Measurements from ENCODE around the gene XDH.

The XDH gene

DNA sequence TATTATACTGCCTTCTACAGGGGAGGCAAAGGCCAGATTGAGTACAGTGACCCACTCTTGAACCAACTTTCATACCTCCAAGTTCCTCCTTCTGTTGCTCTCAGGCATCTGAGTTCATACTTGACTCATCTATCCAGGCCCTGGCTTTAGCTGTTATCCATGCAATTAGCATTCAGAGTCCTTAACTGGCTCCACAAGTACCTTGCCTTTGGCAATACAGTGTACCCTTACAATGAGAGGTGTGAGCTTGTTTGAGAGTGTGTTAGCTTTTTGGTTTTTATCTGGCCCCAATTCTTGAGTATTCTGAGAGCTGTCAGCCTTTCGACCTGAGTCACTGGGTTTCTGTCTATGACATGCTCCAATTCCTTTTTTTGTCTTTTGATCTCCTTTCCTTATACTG, 120.3 kb downstream of the XDH start:
- no peaks in the 10 kb centered on the region for H3K4me1 ChIP-seq (ENCODE audit: control insufficient read depth, insufficient read depth, low read length)
- H3K9me3 ChIP-seq (ENCODE audit: control insufficient read depth, insufficient read depth, low read length), result no peaks in the 10 kb centered on the region
- no peak overlapping the region for H3K4me3 ChIP-seq (ENCODE audit: low read depth, low read length)
- no peak overlapping the region for H3K9ac ChIP-seq (ENCODE audit: low read depth, low read length)
- no peaks in the 10 kb centered on the region for H3K27me3 ChIP-seq (ENCODE audit: control insufficient read depth, insufficient read depth, low read length)
- no peaks in the 10 kb centered on the region for H3K36me3 ChIP-seq (ENCODE audit: control insufficient read depth, insufficient read depth, low read length)

GRCh38 chr2:31287654-31288053, 126.9 kb downstream of the XDH start:
- H3K27me3 ChIP-seq (ENCODE audit: control insufficient read depth, insufficient read depth, low read length), result no peaks in the 10 kb centered on the region
- no peaks in the 10 kb centered on the region for H3K4me1 ChIP-seq (ENCODE audit: control insufficient read depth, insufficient read depth, low read length)
- no peak overlapping the region for H3K4me3 ChIP-seq (ENCODE audit: low read depth, low read length)
- no peak overlapping the region for H3K9ac ChIP-seq (ENCODE audit: low read depth, low read length)
- no peaks in the 10 kb centered on the region for H3K9me3 ChIP-seq (ENCODE audit: control insufficient read depth, insufficient read depth, low read length)
- H3K36me3 ChIP-seq (ENCODE audit: control insufficient read depth, insufficient read depth, low read length), result no peaks in the 10 kb centered on the region

- Histone ChIP-seq H3K4me3 (ENCODE audit: low read depth, low read length) (no peak overlapping the region), H3K27me3 (ENCODE audit: control insufficient read depth, insufficient read depth, low read length) (no peaks in the 10 kb centered on the region), H3K4me1 (ENCODE audit: control insufficient read depth, insufficient read depth, low read length) (no peaks in the 10 kb centered on the region), H3K9ac (ENCODE audit: low read depth, low read length) (no peak overlapping the region), H3K36me3 (ENCODE audit: control insufficient read depth, insufficient read depth, low read length) (no peaks in the 10 kb centered on the region), H3K9me3 (ENCODE audit: control insufficient read depth, insufficient read depth, low read length) (no peaks in the 10 kb centered on the region)
These were observed 127.5 kb downstream of the XDH start for GRCh38 chr2:31286961-31287550.

GRCh38 chr2:31286230-31286629, 128.3 kb downstream of the XDH start:
- Histone ChIP-seq H3K4me1 (ENCODE audit: control insufficient read depth, insufficient read depth, low read length) (no peaks in the 10 kb centered on the region), H3K36me3 (ENCODE audit: control insufficient read depth, insufficient read depth, low read length) (no peaks in the 10 kb centered on the region), H3K27me3 (ENCODE audit: control insufficient read depth, insufficient read depth, low read length) (no peaks in the 10 kb centered on the region), H3K4me3 (ENCODE audit: low read depth, low read length) (no peak overlapping the region), H3K9me3 (ENCODE audit: control insufficient read depth, insufficient read depth, low read length) (no peaks in the 10 kb centered on the region), H3K9ac (ENCODE audit: low read depth, low read length) (no peak overlapping the region)
